GM12878 (cell line): ENCODE measurements around the gene TMTC3. TPM values are rescaled to one million over a fixed set of nuclear protein-coding genes. Genes with fewer than 3 reads are reported as not detected.

Experiments
- ATAC-seq: fragments of 200-7000 bp; cut with Tn5 transposase; 3 replicates; pipeline ENCODE4 v1.9.1; 2020; ENCODE audit warnings: mild to moderate bottlenecking, moderate library complexity
- BruUV-seq: library from RNA; stranded (reverse); fragments of 400-500 nt; replicated peaks from 2 replicates; lab custom pipeline; 2021; lab: Mats Ljungman, UMichigan
- CTCF ChIA-PET: fragments of 300-600 bp; sonication (Branson Sonifier 250); formaldehyde crosslinking; extraction: SDS; loops from one replicate; lab custom pipeline; 2021; ENCODE audit warnings: inconsistent platforms; lab: Yijun Ruan, JAX
- POLR2A ChIA-PET: fragments of 350-600 bp; formaldehyde crosslinking; extraction: SDS; loops from one replicate; lab custom pipeline; 2021; ENCODE audit warnings: inconsistent platforms; lab: Charles Lee
- RAD21 ChIA-PET: fragments of 300-600 bp; sonication (Branson Sonifier 250); formaldehyde crosslinking; loops from one replicate; lab custom pipeline; 2023; ENCODE audit warnings: antibody characterized with exemption; ENCODE audit not compliant: unreplicated experiment; lab: Charles Lee
- SMC1A ChIA-PET: fragments of 300-600 bp; sonication (Branson Sonifier 250); formaldehyde crosslinking; loops from one replicate; lab custom pipeline; 2023; ENCODE audit not compliant: unreplicated experiment, uncharacterized antibody; lab: Charles Lee
- DNase-seq: peaks from one replicate; pipeline ENCODE4 v3.0.0-alpha.2; 2011; ENCODE audit warnings: low read depth, low spot score
- FAIRE-seq: peaks from 3 replicates; lab custom pipeline; 2011; peaks lifted over from hg19 to GRCh38; lab: Jason Lieb, UNC
- H2AFZ ChIP-seq: 2 replicates; pipeline ENCODE4 v1.6.0; 2011; ENCODE audit warnings: low read depth, low read length, control low read depth; ENCODE audit not compliant: control insufficient read depth
- H3K27ac ChIP-seq: 2 replicates; pipeline ENCODE4 v1.5.1; 2011; ENCODE audit warnings: control low read depth; ENCODE audit not compliant: control insufficient read depth, insufficient read depth
- H3K27me3 ChIP-seq, 2 experiments: replicated peaks in 1 of 2; 2 replicates each; pipeline versions ENCODE4 v1.6.0 to v1.6.1; 2011; ENCODE audit warnings: low read length in 1 of 2; ENCODE audit not compliant: control insufficient read depth in 2 of 2, insufficient read depth in 2 of 2
- H3K36me3 ChIP-seq, 2 experiments: 2 replicates each; pipeline ENCODE4 v1.5.1; 2011; ENCODE audit warnings: low read length in 1 of 2; ENCODE audit not compliant: control insufficient read depth in 2 of 2, insufficient read depth in 2 of 2
- H3K4me1 ChIP-seq: 2 replicates; pipeline ENCODE4 v1.6.1; 2011; ENCODE audit warnings: mild to moderate bottlenecking, low read length, moderate library complexity, mixed read lengths; ENCODE audit not compliant: control insufficient read depth, insufficient read depth
- H3K4me2 ChIP-seq: 2 replicates; pipeline ENCODE4 v1.6.0; 2011; ENCODE audit warnings: control low read depth; ENCODE audit not compliant: control insufficient read depth, insufficient read depth
- H3K4me3 ChIP-seq: fragments of 200-600 bp; sonication (generic); 2 replicates; pipeline ENCODE4 v1.5.1; 2016
- H3K79me2 ChIP-seq: 2 replicates; pipeline ENCODE4 v1.6.0; 2011; ENCODE audit warnings: low read length; ENCODE audit not compliant: control insufficient read depth, insufficient read depth
- H3K9ac ChIP-seq: 2 replicates; pipeline ENCODE4 v1.8.0; 2011; ENCODE audit warnings: low read length, control low read depth, mixed read lengths; ENCODE audit not compliant: control insufficient read depth, insufficient read depth
- H3K9me3 ChIP-seq: replicated peaks from 3 replicates; pipeline ENCODE4 v1.5.1; 2011; ENCODE audit warnings: mild to moderate bottlenecking, low read length; ENCODE audit not compliant: control insufficient read depth, insufficient read depth
- H4K20me1 ChIP-seq: 2 replicates; pipeline ENCODE4 v1.6.0; 2011; ENCODE audit not compliant: control insufficient read depth, insufficient read depth
- ATF3 ChIP-seq: IDR thresholded peaks from 2 replicates; pipeline ENCODE4 v1.6.1; 2011; ENCODE audit warnings: low read depth, mild to moderate bottlenecking, low read length, moderate library complexity, borderline replicate concordance; ENCODE audit errors: extremely low read depth
- CBX3 ChIP-seq: fragments of 200-600 bp; sonication (generic); IDR thresholded peaks from 2 replicates; pipeline ENCODE4 v1.6.1; 2016; ENCODE audit warnings: low read depth, borderline replicate concordance
- CEBPZ ChIP-seq: fragments of 150-350 bp; IDR thresholded peaks from 2 replicates; pipeline ENCODE4 v1.6.1; 2016; ENCODE audit warnings: low read depth, low read length
- CUX1 ChIP-seq: IDR thresholded peaks from 2 replicates; pipeline ENCODE4 v1.6.1; 2012; ENCODE audit warnings: improper control_type of control experiment, low read depth, low read length; ENCODE audit not compliant: insufficient replicate concordance
- E4F1 ChIP-seq: fragments of 450-650 bp; IDR thresholded peaks from 2 replicates; pipeline ENCODE4 v1.6.1; 2018; ENCODE audit warnings: borderline replicate concordance, mild to moderate bottlenecking; ENCODE audit not compliant: partially characterized antibody
- IKZF1 ChIP-seq: fragments of 450-650 bp; conservative IDR thresholded peaks from 2 replicates; pipeline ENCODE4 v1.6.1; 2017; ENCODE audit warnings: antibody characterized with exemption, mild to moderate bottlenecking
- JUND ChIP-seq: IDR thresholded peaks from 2 replicates; pipeline ENCODE4 v1.6.1; 2012; ENCODE audit warnings: low read depth, mild to moderate bottlenecking, low read length, improper control_type of control experiment, moderate library complexity
- STAT3 ChIP-seq: IDR thresholded peaks from 2 replicates; pipeline ENCODE4 v1.6.1; 2011; ENCODE audit warnings: low read depth, low read length, improper control_type of control experiment
- SUZ12 ChIP-seq: fragments of 200-600 bp; sonication (generic); IDR thresholded peaks from one replicate; pipeline ENCODE4 v1.6.1; 2018; ENCODE audit warnings: antibody characterized with exemption, mild to moderate bottlenecking; ENCODE audit not compliant: unreplicated experiment
- YBX1 ChIP-seq: fragments of 450-650 bp; IDR thresholded peaks from 2 replicates; pipeline ENCODE4 v1.6.1; 2016; ENCODE audit warnings: antibody characterized with exemption
- WGBS: methylation state at CpG from one replicate; pipeline ENCODE4 v1.1.6; 2016; ENCODE audit warnings: low lambda C conversion rate; ENCODE audit not compliant: insufficient replicate concordance, insufficient coverage; ENCODE audit errors: missing lambda C conversion rate; 5-methylcytosine and 5-hydroxymethylcytosine counted together
- in situ Hi-C: fragments of 300-500 bp; cut with MboI; formaldehyde crosslinking; loops from 9 replicates; pipeline ENCODE4 v1.14.3; 2018; ENCODE audit warnings: mixed read lengths
- intact Hi-C: fragments of 100-400 bp; cut with micrococcal nuclease; formaldehyde crosslinking; loops from one replicate; pipeline ENCODE4 v1.14.2; 2022; ENCODE audit not compliant: unreplicated experiment
- polyA plus RNA-seq, 11 experiments: library from polyadenylated mRNA; depleted of rRNA in 4 of 11; unstranded in 6 of 11; stranded (reverse) in 5 of 11; fragments of >200 nt; fragmentation: Nextera tagmentation in 4 of 11; fragmentation: Illumina TruSeq in 1 of 11; extraction: Ambion mirVana in 4 of 11; extraction: Trizol in 1 of 11; gene quantifications; 1 replicate in 1 of 11; 2 replicates in 10 of 11; pipeline versions ENCODE4 v1.2.1 to v1.2.3, GENCODE V29; 2011 to 2016; ENCODE audit warnings: inconsistent platforms in 2 of 11, missing spikeins in 2 of 11, low read depth in 1 of 11
- total RNA-seq, 4 experiments: library from RNA; depleted of rRNA in 3 of 4; stranded (reverse); fragments of >200 nt in 3 of 4; fragmentation: Illumina TruSeq in 1 of 4; extraction: Trizol in 1 of 4; gene quantifications; 2 replicates each; pipeline versions ENCODE4 v1.2.1 to v1.2.3, GENCODE V29; 2013 to 2021

Gene TMTC3
- total and polyA plus RNA-seq, 10 of the 15 experiments (the other 5 are each of a cell fraction or from before 2014, with no cell fraction given): 1.4 to 5.7 (median 3.5) TPM

- ChIA-PET RAD21 (no interaction called here), POLR2A (no interaction called here), CTCF (no interaction called here), SMC1A (interaction anchor here (1.2 kb wide), 1 partner anchor 16 kb away, joined by 3 read pairs; no protein-coding TSS in a partner anchor)
- Histone ChIP-seq H3K27me3 (no peaks in the 10 kb centered on the region), H3K4me2 (no peak overlapping the region), H3K4me3 (no peak overlapping the region), H3K4me1 (no peaks in the 10 kb centered on the region), H4K20me1 (no peaks in the 10 kb centered on the region), H3K79me2 (no peaks in the 10 kb centered on the region), H3K9ac (no peak overlapping the region), H3K36me3 (no peaks in the 10 kb centered on the region), H2AFZ (no peak overlapping the region), H3K9me3 (no peaks in the 10 kb centered on the region), H3K27ac (no peak overlapping the region)
- intact Hi-C loops (no loop called here), in situ Hi-C loops (no loop called here)
- DNase-seq (no peak), ATAC-seq (no peak), FAIRE-seq (no peak)
- BruUV-seq: no TSS peak
- WGBS: 68% methylated on average over 2 of the region's 2 CpGs
- TF ChIP-seq IKZF1 (no peak), STAT3 (no peak), E4F1 (no peak), CEBPZ (no peak), CUX1 (no peak), ATF3 (no peak), JUND (no peak), SUZ12 (no peak), YBX1 (no peak), CBX3 (no peak)
Measured at GRCh38 chr12:88185279-88185678, 43.2 kb downstream of the TMTC3 start.
